Stimulated activated CD8-positive, alpha-beta memory T cell treated with anti-CD3 and anti-CD28 coated beads, Interleukin-2, amount 100 ng/mL, for 1 hour (primary cell): ENCODE data around the gene HHATL.

Experiments used
- DNase-seq, 2 donors: peaks; one replicate each; pipeline ENCODE4 v3.0.0-alpha.2; 2020; ENCODE audit warnings: low read depth in 2 of 2

The HHATL gene

GRCh38 chr3:42713747-42714146, 11.1 kb upstream of the HHATL start:
- no peak for DNase-seq

GRCh38 chr3:42712688-42713372, 10.2 kb upstream of the HHATL start:
- no peak for DNase-seq

GRCh38 chr3:42712344-42712648, 9.7 kb upstream of the HHATL start:
- DNase-seq = no peak

GRCh38 chr3:42711491-42712343, 9.1 kb upstream of the HHATL start:
- no peak for DNase-seq

GRCh38 chr3:42710323-42711021, 7.9 kb upstream of the HHATL start:
- no peak for DNase-seq

GRCh38 chr3:42709621-42710020, 7.0 kb upstream of the HHATL start:
- DNase-seq = no peak

GRCh38 chr3:42708611-42709151, 6.1 kb upstream of the HHATL start:
- DNase-seq = no peak

GRCh38 chr3:42707620-42708355, 5.2 kb upstream of the HHATL start:
- no peak for DNase-seq

GRCh38 chr3:42706721-42707619, 4.4 kb upstream of the HHATL start:
- no peak for DNase-seq

GRCh38 chr3:42705962-42706585, 3.5 kb upstream of the HHATL start:
- no peak for DNase-seq

GRCh38 chr3:42705058-42705767, 2.6 kb upstream of the HHATL start:
- DNase-seq = no peak

GRCh38 chr3:42704136-42704841, 1.7 kb upstream of the HHATL start:
- no peak for DNase-seq

GRCh38 chr3:42703695-42704025, 1.1 kb upstream of the HHATL start:
- no peak for DNase-seq

GRCh38 chr3:42702982-42703694, 540 bp upstream of the HHATL start:
- no peak for DNase-seq

- peak; percentile 12 to 26 for DNase-seq
Observed at GRCh38 chr3:42701371-42702065, 1.1 kb downstream of the HHATL start.

- DNase-seq = no peak
Observed at GRCh38 chr3:42700366-42701288, 2.0 kb downstream of the HHATL start.

GRCh38 chr3:42699511-42699971, 3.1 kb downstream of the HHATL start:
- DNase-seq = no peak
